NB4 (cell line): ENCODE measurements around the gene CDKAL1.

Experiments used
- CTCF ChIP-seq: IDR thresholded peaks from one replicate; pipeline ENCODE4 v1.5.1; 2012; ENCODE audit warnings: low read depth, low read length
- POLR2A ChIP-seq: IDR thresholded peaks from 2 replicates; pipeline ENCODE4 v1.6.1; 2011; ENCODE audit warnings: mild to moderate bottlenecking; ENCODE audit not compliant: insufficient read length; ENCODE audit errors: extremely low read depth

- TF ChIP-seq CTCF = no peak
- TF ChIP-seq POLR2A = no peak
These were observed 256.8 kb downstream of the CDKAL1 start for GRCh38 chr6:20791074-20791473.
